ENCODE data around the gene FIGN.

Gene FIGN, protein sequence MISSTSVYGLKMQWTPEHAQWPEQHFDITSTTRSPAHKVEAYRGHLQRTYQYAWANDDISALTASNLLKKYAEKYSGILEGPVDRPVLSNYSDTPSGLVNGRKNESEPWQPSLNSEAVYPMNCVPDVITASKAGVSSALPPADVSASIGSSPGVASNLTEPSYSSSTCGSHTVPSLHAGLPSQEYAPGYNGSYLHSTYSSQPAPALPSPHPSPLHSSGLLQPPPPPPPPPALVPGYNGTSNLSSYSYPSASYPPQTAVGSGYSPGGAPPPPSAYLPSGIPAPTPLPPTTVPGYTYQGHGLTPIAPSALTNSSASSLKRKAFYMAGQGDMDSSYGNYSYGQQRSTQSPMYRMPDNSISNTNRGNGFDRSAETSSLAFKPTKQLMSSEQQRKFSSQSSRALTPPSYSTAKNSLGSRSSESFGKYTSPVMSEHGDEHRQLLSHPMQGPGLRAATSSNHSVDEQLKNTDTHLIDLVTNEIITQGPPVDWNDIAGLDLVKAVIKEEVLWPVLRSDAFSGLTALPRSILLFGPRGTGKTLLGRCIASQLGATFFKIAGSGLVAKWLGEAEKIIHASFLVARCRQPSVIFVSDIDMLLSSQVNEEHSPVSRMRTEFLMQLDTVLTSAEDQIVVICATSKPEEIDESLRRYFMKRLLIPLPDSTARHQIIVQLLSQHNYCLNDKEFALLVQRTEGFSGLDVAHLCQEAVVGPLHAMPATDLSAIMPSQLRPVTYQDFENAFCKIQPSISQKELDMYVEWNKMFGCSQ

DNA sequence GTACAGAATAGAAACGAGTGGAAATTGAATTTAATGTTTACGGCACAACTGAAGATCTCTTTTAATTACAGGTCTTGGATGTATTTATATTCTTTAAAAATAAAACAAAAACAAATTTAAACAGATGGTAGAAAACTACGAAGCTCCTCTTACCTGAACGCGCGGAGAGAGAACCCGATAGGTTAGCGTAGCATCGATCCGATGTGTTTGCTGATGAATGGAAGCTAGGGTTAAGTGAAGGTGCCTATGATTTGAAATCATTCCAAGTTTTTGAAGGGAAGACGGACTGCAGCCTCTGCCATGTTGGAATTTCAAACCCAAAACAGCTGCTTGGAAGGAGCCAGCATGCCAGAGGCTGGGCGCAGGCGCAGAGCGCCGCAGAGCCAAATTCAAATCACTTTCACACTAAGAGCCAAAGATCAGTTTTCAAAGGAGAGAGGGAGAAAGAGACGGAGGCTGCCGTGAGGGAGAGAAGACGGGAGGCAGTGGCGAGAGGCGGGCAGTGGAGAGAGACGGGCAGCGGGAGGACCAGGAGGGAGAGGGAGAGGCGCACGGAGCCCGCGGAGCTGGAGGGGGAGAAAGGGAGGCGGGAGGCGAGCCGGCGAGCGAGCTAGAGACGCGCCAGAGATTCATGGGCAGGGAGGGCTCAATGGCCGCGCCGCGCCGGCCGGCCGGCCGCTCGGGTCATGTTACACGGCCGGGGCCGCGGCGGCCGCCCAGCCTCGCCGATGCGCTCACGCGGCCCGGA, at the start of gene FIGN:
Gene FIGN, minus strand, starts transcription at position 324 of the 748 bp plus-strand sequence. CDS start 1,081 bp downstream, outside the sequence.
- DNase-seq, result peak; percentile 79

DNA sequence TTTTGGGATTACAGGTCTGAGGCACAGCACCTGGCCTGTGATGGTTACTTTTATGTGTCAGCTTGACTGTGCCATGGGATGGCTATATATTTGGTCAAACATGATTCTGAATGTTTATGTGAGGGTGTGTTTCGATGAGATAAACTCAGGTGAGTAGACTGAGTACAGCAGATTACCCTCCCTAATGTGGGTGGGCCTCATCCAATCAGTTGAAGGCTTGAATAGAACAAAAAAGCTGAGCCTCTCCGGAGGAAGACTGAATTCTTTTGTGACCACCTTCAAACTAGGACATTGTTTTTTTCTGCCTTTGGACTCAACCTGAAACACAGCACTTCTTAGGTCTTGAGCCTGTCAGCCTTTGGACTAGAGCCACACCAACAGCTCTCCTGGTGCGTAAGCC, 49.4 kb upstream of the FIGN start:
- DNase-seq, result no peak

DNA sequence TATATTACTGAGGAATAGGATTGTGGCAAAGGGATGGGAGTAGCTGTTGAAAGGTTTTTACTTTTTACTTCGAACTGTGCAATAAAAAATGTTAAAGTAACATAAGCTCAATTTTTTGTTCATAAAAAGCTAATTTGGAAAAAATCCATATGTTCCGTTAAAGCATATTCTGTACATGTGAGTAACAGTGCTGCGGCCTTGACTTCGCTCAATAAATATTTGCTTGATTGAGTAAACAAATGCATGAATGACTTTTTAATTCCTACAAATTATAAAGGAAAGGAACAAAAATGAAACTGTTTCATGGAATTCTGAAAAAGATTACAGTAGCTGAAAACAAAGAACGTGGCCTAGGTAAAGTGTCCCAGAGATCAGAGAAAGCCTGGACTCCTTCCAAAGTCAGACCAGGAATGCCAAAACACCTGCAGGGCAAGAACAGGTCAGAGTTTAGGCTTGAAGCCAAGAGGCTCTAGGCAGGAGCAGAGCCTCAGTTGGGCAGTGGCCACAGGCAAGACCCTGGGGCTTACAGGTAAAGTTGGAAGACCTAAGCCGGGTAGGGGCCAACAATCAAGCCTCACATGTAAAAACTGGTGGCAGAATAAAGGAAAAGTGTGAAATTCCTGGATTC, 44.3 kb upstream of the FIGN start:
- DNase-seq, result no peak

DNA sequence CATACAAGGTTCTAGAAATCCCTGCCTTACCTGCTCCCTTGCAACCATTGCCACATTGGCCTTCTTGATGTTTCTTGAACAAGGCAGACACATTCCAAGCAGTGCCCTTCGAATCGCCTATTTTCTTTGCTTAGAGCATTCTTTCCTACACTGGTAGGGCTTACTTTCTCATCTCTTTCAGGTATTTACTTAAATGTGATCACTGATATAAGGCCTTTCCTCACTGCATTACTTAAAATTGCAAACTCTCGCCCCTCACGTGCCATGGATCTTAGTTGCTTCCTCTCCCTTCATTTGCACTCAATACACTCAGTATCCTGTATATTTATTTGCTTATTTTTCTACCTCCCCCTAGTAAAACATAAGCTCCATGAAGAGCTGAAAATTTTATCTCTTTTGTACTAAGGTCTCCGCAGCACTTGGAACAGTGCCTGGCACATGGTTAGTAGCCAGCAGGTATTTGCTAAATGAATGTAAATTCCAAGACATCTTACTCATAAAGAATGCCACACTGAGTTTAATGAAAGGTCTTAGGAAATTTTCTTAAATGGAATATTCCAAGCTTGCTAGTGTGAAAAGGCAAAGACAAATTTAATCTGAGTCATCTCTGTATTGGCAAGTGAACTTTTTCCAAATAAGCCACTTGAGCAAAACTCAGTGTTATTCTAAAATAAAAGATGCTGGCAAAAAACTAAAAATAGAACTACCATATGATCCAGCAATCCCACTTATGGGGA, 42.4 kb upstream of the FIGN start:
- DNase-seq, result no peak

DNA sequence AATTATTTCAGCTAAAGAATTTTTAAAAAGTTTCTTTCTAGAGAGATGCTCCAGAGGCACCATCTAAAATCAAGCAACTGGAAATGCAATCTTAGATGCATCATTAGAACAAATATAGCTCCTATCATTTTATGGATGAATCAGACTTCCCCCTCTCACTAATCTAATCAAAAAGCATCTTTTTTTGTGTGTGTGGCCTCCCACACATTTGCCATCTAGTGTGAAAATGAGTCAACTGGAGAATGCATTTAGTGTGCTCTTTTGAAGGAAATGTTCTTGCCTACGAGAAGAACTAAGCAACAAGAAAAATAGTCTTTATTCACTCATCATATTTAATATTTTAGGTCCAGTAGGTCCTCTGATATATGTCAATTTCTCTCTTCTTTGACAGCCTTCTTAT, 39.5 kb upstream of the FIGN start:
- no peak for DNase-seq

DNA sequence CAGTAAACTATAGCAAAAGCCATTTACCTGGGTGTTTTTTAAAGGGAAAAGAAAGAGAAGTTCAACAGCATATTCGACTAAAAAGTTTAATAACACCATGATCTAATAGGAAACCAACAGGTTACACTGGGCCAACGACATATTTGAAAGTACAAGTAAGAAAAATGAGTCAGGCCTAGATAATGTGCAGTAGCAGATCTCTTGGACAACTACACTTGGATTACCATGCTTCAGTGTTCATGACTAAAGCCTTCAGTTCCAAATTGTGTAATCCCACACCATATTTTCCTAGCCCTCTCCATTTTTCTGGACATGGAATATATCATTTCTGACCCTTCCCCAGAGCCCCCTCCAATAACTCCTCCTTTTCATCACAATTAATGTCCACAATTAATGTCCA, 39.1 kb upstream of the FIGN start:
- peak; percentile 65 for DNase-seq

DNA sequence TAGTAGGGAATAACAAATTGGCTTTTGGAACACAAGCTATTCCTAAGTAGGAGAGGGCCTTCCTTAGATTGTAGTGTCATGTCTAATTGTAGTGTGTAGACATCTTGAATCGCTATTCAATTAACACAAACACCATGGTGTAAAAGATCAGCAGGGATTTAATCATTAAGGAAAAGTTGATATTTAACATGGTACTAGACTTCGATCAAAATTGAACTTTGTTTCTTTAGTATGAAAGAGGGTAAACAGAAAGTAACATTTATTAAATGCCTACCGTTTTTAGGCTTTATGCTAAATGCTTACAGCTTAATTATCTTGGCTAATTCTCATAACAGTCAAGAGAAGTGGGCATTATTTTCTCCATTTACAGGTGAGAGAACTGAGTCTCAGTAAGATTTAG, 37.5 kb upstream of the FIGN start:
- DNase-seq, result no peak

DNA sequence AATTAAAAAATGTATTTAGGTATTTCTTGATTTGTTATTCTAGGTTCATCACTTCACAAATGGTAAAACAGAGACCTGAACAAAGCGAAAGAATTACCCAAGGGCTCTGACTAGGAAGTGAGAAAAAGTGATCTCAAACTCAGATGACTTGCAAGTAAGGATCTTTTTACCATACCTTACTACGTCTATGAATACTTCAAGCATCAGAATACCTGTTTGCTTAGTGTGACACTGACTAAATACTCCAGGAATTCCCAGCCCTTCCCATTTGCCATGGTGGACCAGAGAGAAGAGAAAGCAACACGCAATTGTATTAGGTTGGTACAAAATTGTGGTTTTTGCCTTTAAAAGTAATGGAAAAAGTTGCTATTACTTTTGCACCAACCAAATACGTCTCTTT, 35.8 kb upstream of the FIGN start:
- no peak for DNase-seq

DNA sequence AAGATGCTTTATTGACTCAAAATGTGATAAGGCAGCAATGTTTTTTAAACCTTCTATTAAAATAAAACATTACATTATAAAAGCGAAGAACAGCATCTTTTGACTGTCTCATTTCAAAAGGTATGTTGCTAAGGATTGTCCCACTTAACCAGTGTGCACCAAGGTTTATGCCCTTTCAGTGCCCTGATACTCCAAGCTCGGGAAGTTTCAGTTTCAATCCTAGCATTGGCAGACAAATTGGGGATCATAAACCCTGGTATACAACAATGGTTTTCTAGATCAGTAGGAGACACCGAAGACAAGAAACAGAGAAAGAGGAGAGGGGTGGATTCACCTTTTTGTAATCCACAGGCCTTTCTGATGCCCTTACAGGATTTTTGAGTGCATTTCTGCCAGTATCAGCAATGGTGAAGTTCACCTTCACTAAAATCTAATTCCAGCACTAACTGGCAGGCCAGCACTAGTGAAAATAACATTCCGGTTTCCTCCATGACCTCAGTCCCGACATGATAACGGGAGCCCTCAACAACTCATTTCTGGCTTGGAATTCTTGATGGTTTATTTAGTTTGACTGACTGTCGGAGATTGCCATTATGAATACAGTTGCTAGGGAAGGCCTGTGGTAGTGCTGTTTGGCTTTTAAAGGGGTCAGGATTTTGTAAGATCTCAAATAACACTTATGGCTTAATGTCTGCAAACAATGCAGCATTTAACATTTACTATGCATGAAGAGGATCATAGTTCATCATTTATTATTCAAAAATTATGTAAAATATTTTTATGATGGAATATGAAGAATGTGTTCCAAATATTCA, 33.3 kb upstream of the FIGN start:
- DNase-seq, result no peak

DNA sequence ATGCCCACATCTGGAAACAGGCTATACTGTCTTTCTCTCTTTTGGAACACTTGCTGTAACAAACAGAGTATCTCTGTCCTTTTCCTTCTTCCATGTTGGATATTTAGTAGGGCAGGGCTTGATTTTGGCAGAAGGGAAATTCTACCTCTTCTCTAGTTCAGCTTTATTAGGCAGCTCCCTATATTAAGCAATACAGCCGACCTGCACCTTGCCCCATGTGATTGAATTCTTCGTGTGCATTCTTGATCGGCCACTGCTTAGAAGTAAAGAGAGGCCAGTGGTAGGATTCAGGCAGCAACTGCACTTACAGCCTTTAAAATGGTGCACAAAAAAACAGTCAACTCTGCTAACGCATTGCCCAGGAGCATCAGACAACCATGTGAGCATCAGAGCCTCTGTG, 31.3 kb upstream of the FIGN start:
- DNase-seq, result no peak

DNA sequence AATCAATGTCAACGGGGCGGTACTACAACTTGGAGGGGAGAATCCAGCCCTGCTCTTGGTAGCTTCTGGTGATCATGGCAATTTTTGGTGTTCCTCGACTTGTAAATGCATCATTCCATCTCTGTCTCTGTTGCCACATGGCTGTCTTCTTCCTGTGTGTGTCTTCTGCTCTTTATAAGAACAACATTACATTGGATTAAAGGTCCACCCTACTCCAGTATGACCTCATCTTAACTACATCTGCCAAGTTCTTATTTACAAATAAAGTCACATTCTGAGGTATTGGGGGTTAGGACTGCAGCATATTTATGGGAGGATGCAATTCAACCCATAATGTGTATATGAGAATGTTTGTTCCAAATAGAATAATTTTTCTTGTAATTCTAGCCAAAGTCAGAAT, 28.8 kb upstream of the FIGN start:
- no peak for DNase-seq

DNA sequence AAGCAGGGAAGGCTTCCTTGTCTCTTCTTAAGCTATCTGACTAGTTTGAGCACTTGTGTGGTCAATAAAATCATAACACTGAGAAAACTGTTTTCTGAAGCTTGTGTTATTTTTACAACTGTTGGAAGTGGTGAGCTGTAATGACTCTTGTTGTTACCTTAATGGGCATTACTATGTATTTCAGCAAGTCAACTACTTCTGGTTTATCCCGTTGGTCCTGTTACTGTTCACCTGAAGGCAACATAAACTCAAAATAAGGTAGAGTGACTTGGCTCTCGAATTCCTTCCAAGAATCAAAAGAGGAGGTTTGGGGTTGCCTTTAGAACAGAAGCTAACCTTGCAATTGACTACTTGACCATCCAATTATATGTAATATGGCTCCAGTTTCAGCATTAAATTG, 23.2 kb upstream of the FIGN start:
- DNase-seq, result no peak

DNA sequence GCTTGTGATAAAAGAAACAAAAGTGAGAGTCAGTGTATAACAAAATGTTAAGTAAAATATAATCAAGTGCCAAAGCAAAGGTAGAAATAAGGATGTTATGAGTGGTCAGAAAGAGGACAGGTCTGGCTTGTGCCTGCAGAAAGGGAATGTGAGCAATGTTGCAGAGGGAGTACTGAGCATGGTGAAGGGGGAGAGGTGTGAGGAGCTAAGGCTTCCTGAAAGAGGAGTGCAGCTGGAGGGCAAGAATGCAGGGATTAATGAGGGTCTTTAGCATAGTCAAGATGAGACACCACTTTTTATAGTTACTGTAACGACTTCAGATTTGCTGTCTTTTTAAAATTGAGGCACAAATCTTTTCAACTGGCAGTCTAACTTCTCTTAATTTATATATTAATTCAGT, 22.0 kb upstream of the FIGN start:
- no peak for DNase-seq

DNA sequence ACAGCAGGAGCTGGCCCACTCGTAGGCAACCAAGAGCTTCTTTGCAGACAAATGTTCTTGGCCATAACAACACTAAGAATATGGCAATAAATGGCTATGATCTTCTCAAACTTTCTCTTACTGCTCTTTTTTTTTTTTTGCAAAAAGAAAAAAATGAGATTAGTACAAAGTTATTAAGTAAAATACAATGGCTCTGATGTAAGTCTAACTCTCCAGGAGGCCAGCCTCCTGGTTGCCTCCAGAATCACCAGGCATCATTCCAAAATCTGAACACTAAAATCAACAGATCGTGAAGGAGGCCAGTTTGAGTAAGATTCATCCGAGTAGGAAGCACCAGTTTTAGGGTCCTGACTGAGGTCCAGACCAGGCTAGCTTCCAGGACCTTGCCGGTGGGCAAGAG, 20.8 kb upstream of the FIGN start:
- DNase-seq, result no peak

DNA sequence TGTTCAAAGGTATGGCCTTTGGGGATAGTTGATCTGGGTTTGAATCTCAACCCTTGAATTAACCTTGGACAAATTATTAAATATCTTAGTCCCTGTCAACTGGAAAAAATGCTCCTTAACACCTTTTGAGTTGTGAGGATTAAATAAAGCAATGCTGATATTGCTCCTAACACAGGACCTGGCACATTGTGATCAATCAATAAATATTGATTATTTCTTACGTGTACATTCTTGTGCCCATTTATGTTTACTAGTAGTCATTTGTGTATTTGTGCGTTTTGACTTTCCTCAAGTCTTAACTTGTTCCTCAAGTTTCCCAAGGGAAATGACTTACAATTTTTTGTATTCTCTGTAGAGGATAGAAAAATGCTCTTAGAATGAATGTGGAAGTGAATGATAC, 19.6 kb upstream of the FIGN start:
- no peak for DNase-seq

DNA sequence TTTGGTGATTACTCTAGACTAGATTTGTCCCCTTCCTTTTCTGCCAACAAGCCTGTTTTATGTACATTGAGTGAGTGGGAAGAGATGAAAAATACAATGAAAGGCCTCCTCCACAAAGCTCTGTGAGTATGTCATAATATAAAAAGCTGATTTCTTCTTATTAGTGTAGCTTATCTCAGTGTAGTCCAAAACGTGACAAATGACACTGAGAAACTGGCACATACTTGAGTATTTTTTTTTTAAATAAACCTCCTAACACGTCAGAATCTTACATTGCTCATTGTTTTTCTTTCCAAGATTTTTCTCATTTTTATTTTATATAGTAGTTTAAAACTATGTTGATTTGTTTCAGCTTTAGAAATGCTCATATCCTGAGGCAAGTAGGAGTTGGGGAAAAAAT, 17.9 kb upstream of the FIGN start:
- DNase-seq, result no peak

DNA sequence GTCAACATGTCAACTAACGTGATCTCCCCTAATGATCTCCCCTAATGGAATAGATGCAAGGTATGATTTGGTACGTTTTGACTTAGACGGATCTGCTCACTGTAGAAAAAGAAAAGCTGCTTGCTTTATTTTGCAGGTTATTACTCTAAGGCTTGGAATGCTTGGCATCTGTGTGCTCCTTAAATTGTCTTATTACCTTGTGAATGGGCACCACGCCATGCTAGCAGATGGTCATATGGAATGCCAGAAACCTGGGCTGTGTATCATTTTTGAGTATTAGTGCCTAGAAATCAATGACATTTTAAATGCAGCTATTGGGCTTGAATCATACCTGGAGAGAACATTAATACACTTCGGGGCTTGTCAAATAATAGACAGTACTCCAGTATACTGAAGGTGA, 16.5 kb upstream of the FIGN start:
- no peak for DNase-seq

DNA sequence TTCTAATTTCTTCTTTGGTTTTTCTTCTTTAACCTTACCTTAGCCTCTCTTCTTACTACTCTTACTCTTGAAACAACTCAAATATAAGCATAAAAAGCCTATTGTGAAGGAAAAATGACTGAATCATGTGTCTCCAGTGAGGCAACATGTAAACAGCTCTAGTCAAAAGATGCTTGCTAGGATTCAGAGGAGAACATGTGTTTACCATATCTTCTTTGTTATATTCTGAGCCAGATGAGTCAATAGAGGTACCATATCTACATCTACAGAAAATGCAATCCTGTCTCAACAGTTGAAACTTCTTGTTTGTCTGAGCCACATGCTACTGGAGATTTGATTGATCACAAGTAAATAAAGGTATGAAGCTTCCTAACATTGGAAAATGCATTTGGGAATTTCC, 15.9 kb upstream of the FIGN start:
- DNase-seq, result no peak

DNA sequence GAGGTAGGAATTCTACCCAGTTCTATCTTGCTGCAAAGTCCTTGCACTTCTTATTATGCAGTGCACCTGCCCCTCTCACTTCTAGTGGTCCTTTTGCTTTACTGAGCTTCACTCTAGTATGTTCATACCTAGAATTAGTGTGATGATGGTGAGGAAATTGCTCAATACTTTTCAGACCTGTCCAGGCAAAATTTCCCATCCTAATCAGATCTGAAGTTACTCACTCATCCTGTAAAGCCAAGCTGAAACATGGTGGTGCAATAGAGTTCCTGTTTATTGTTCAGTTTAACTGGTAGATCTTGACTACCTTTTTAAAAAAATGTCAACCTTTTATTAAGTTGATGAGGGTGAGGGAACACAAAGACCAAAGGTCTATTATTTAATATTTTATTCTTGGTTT, 12.6 kb upstream of the FIGN start:
- DNase-seq, result no peak

DNA sequence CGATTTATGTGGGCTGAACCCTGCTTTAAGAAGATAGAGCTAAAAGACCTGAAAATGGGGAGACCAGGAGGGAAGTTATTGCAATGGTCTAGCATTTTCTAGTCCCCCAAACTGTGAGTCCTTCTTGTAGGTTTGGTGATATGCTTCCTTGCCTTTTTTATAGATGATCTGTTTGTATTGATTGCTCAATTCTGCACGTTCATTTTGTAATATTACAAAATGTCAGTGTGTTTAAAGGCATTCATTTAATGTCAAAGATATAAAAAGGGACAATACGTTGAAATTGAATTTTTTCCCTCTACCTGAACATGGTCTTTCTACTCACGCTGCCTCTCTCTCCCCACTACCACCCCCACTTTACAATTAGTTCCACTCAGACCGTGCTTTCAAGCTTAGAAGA, 5.6 kb upstream of the FIGN start:
- DNase-seq, result no peak

DNA sequence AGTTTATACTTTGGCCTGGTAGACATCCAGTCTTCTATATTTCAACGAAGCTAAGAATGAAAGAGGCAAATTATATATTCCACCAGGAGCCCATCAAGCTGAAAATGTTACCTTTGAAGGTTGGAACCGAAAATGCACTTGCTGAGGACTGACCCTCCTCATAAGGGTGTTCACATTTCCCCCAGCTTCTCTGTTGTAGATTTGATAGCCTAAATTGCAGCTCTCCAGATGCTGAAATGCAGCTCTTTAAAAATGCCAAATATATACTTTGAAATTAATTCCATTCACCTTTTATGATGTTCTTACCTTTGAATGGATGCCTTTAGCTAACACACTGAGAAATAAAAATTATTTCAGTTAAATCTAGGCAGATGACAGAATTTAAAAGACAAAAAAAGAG, 1.8 kb upstream of the FIGN start:
- no peak for DNase-seq

DNA sequence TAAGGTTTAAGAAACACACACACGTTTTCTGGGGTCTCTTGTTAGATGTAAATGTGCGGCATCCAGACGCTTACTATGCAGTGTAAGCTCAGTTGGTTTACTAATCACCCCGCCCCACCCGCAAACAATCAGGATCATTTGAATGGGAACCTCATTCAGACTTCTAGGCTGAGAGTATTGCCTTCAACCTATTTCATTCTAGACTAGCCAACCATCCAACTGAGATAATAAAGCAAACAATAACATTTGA, 1.3 kb upstream of the FIGN start:
- DNase-seq, result no peak

Data from amniotic stem cell (primary cell).